ENCODE measurements around the gene BCAS4.

BCAS4 gene

GRCh38 chr20:50883856-50884255, 89.0 kb downstream of the BCAS4 start:
- no peak for TF ChIP-seq CTCF (conservative IDR thresholded peaks at IDR 0.05)
- H3K27ac ChIP-seq = no peak overlapping the region

- no peak for TF ChIP-seq CTCF (conservative IDR thresholded peaks at IDR 0.05)
- H3K27ac ChIP-seq = no peak overlapping the region
Observed at GRCh38 chr20:50885068-50885467, 90.2 kb downstream of the BCAS4 start.

- no peak overlapping the region for H3K27ac ChIP-seq
- TF ChIP-seq CTCF (conservative IDR thresholded peaks at IDR 0.05) = no peak
Observed at GRCh38 chr20:50885781-50886180, 90.9 kb downstream of the BCAS4 start.

GRCh38 chr20:50886184-50886790, 91.4 kb downstream of the BCAS4 start:
- no peak for TF ChIP-seq CTCF (conservative IDR thresholded peaks at IDR 0.05)

GRCh38 chr20:50887576-50887975, 92.7 kb downstream of the BCAS4 start:
- TF ChIP-seq CTCF (conservative IDR thresholded peaks at IDR 0.05) = no peak
- no peak overlapping the region for H3K27ac ChIP-seq

More at GRCh38 chr20:50886184-50886790, 91.4 kb downstream of the BCAS4 start:
- no peak overlapping the region for H3K27ac ChIP-seq

- H3K27ac ChIP-seq = no peak overlapping the region
- no peak for TF ChIP-seq CTCF (conservative IDR thresholded peaks at IDR 0.05)
Observed at GRCh38 chr20:50891138-50891537, 96.3 kb downstream of the BCAS4 start.

GRCh38 chr20:50892394-50892793, 97.5 kb downstream of the BCAS4 start:
- H3K27ac ChIP-seq = no peak overlapping the region
- no peak for TF ChIP-seq CTCF (conservative IDR thresholded peaks at IDR 0.05)
